ENCODE measurements around the gene CCT6A. TPM values are rescaled to one million over a fixed set of nuclear protein-coding genes. Genes with fewer than 3 reads are reported as not detected.
"Not testable (repeated sequence)": the region's sequence is repeated elsewhere in the genome, so short reads cannot be mapped to it uniquely, and the experiment has no call there.

The CCT6A gene
- polyA plus RNA-seq (ENCODE audit: insufficient read length in 12 of 12) = 100 to 1,000 TPM in 11 of 12 donors, not detected in 1; 115 to 177 (median 153) TPM
- long read RNA-seq, donor 1, transcript CCT6A-209 (3 exons, 411 nt) = minor isoform, 6 of 167 reads
- long read RNA-seq, donor 1, transcript CCT6A-201 (14 exons, 2,719 nt) = major isoform, 23 of 167 reads
- long read RNA-seq, donor 1, transcript CCT6A-204 (2 exons, 745 nt) = minor isoform, 8 of 167 reads
- long read RNA-seq, donor 1, partial matches to known transcripts = 129 of 167 reads
- long read RNA-seq, donor 1, other reads (novel, unspliced or antisense) = 0 of 167 reads
- long read RNA-seq, donor 2, transcript CCT6A-201 (14 exons, 2,719 nt) = major isoform, 58 of 109 reads
- long read RNA-seq, donor 2, partial matches to known transcripts = 47 of 109 reads
- long read RNA-seq, donor 2, other reads (novel, unspliced or antisense) = 0 of 109 reads
- long read RNA-seq, donor 3, transcript CCT6A-204 (2 exons, 745 nt) = minor isoform, 7 of 44 reads
- long read RNA-seq, donor 3, transcript CCT6A-201 (14 exons, 2,719 nt) = major isoform, 13 of 44 reads
- long read RNA-seq, donor 3, partial matches to known transcripts = 20 of 44 reads
- long read RNA-seq, donor 3, other reads (novel, unspliced or antisense) = 0 of 44 reads
- long read RNA-seq, donor 4, transcript CCT6A-201 (14 exons, 2,719 nt) = major isoform, 12 of 30 reads
- long read RNA-seq, donor 4, partial matches to known transcripts = 16 of 30 reads
- long read RNA-seq, donor 4, other reads (novel, unspliced or antisense) = 0 of 30 reads
- long read RNA-seq, donor 5, transcript CCT6A-204 (2 exons, 745 nt) = minor isoform, 7 of 87 reads
- long read RNA-seq, donor 5, transcript CCT6A-201 (14 exons, 2,719 nt) = major isoform, 45 of 87 reads
- long read RNA-seq, donor 5, partial matches to known transcripts = 33 of 87 reads
- long read RNA-seq, donor 5, other reads (novel, unspliced or antisense) = 0 of 87 reads
- long read RNA-seq, donor 6, transcript CCT6A-201 (14 exons, 2,719 nt) = major isoform, 16 of 60 reads
- long read RNA-seq, donor 6, transcript CCT6A-204 (2 exons, 745 nt) = minor isoform, 5 of 60 reads
- long read RNA-seq, donor 6, partial matches to known transcripts = 37 of 60 reads
- long read RNA-seq, donor 6, other reads (novel, unspliced or antisense) = 0 of 60 reads
- long read RNA-seq, donor 7, transcript CCT6A-201 (14 exons, 2,719 nt) = major isoform, 20 of 45 reads
- long read RNA-seq, donor 7, partial matches to known transcripts = 19 of 45 reads
- long read RNA-seq, donor 7, other reads (novel, unspliced or antisense) = 0 of 45 reads
- long read RNA-seq, donor 8, transcript CCT6A-201 (14 exons, 2,719 nt) = major isoform, 59 of 88 reads
- long read RNA-seq, donor 8, transcript CCT6A-204 (2 exons, 745 nt) = minor isoform, 5 of 88 reads
- long read RNA-seq, donor 8, partial matches to known transcripts = 24 of 88 reads
- long read RNA-seq, donor 8, other reads (novel, unspliced or antisense) = 0 of 88 reads
- long read RNA-seq, donor 9, transcript CCT6A-201 (14 exons, 2,719 nt) = major isoform, 10 of 45 reads
- long read RNA-seq, donor 9, partial matches to known transcripts = 32 of 45 reads
- long read RNA-seq, donor 9, other reads (novel, unspliced or antisense) = 0 of 45 reads
- long read RNA-seq, donor 10, transcript CCT6A-209 (3 exons, 411 nt) = minor isoform, 5 of 76 reads
- long read RNA-seq, donor 10, transcript CCT6A-201 (14 exons, 2,719 nt) = major isoform, 34 of 76 reads
- long read RNA-seq, donor 10, partial matches to known transcripts = 34 of 76 reads
- long read RNA-seq, donor 10, other reads (novel, unspliced or antisense) = 0 of 76 reads
- long read RNA-seq, donor 11, transcript CCT6A-201 (14 exons, 2,719 nt) = major isoform, 38 of 109 reads
- long read RNA-seq, donor 11, partial matches to known transcripts = 68 of 109 reads
- long read RNA-seq, donor 11, other reads (novel, unspliced or antisense) = 0 of 109 reads

GRCh38 chr7:56051339-56052191, at the start of gene CCT6A, which contains the start of gene PSPH:
Gene CCT6A, plus strand, starts transcription at chr7:56051765. Its CDS starts 84 bp downstream, at chr7:56051849.
Gene PSPH, minus strand, starts transcription at chr7:56051444. Its CDS starts 30,232 bp downstream, at chr7:56021212.
- peak; percentile 98 for DNase-seq

- DNase-seq = no peak
Observed at GRCh38 chr7:56003749-56004148, 47.8 kb upstream of the CCT6A start.

- no peak for DNase-seq
Observed at GRCh38 chr7:56007167-56007652, 44.4 kb upstream of the CCT6A start.

GRCh38 chr7:56007891-56008290, 43.7 kb upstream of the CCT6A start:
- no peak for DNase-seq

- no peak for DNase-seq
Observed at GRCh38 chr7:56009695-56010094, 41.9 kb upstream of the CCT6A start.

- not testable (repeated sequence) for DNase-seq
Observed at GRCh38 chr7:56017015-56017414, 34.5 kb upstream of the CCT6A start.

- DNase-seq = no peak
Observed at GRCh38 chr7:56019501-56019900, 32.1 kb upstream of the CCT6A start.

- no peak for DNase-seq
Observed at GRCh38 chr7:56023500-56023899, 28.1 kb upstream of the CCT6A start.

- DNase-seq = no peak
Observed at GRCh38 chr7:56026538-56026937, 25.0 kb upstream of the CCT6A start.

- no peak for DNase-seq
Observed at GRCh38 chr7:56028942-56029630, 22.5 kb upstream of the CCT6A start.

GRCh38 chr7:56030340-56030739, 21.2 kb upstream of the CCT6A start:
- DNase-seq = no peak

- not testable (repeated sequence) for DNase-seq
Observed at GRCh38 chr7:56031556-56031955, 20.0 kb upstream of the CCT6A start.

GRCh38 chr7:56032578-56032977, 19.0 kb upstream of the CCT6A start:
- not testable (repeated sequence) for DNase-seq

GRCh38 chr7:56033671-56034432, 17.7 kb upstream of the CCT6A start:
- peak; percentile 59 for DNase-seq

- DNase-seq = no peak
Observed at GRCh38 chr7:56040730-56041129, 10.8 kb upstream of the CCT6A start.

GRCh38 chr7:56045758-56046157, 5.8 kb upstream of the CCT6A start:
- not testable (repeated sequence) for DNase-seq

- no peak for DNase-seq
Observed at GRCh38 chr7:56046721-56047445, 4.7 kb upstream of the CCT6A start.

Measured in muscle of arm (tissue), 14 donors.